NCI-H748 treated with DMSO at 0.1 percent for 48 hours (cell line): ENCODE results near the gene FHOD1.

ENCODE experiments used
- DNase-seq: peaks from one replicate; lab custom pipeline; 2025; lab: John Stamatoyannopoulos, UW

The FHOD1 gene

GRCh38 chr16:67277294-67277998 is 30.2 kb upstream of the FHOD1 start:
- DNase-seq: no peak

DNA sequence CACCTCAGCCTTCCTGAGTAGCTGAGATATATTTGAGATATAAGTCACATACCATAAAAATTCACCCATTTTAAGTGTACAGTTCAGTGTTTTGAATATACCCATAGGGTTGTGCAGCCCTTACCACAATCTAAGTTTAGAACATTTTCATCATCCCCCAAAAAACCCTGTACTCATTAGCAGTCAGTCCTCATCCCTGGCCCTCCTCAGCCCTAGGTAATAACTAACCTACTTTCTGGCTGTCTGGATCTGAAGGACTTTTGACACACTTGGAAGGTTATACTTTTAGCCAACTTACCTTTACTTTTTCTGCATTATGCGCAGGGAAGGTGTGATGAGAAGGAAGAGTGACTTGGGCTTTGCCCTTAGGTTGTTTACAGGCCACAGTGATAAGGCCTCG is 28.0 kb upstream of the FHOD1 start:
- DNase-seq: no peak

- DNase-seq: no peak
Measured at GRCh38 chr16:67271446-67271845, 24.2 kb upstream of the FHOD1 start.

DNA sequence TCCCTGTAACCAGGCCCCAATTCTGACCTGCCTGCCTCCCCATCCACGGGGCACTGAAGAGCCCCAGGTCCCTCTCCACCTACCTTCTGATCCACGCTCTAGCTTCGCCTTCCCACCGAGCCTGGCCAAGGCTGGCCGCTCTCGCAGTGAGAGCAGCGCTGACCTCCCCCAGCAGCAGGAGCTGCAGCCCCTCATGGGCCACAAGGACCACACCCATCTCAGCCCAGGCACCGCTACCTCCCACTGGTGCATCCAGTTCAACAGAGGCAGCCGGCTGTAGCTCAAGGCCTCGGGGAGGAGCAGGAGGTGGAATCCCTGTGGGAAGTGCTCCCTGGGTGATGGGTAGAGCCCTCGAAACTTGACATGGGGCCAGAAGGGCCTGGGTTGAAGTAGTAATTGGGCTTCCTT is 23.7 kb upstream of the FHOD1 start:
- DNase-seq: no peak

DNA sequence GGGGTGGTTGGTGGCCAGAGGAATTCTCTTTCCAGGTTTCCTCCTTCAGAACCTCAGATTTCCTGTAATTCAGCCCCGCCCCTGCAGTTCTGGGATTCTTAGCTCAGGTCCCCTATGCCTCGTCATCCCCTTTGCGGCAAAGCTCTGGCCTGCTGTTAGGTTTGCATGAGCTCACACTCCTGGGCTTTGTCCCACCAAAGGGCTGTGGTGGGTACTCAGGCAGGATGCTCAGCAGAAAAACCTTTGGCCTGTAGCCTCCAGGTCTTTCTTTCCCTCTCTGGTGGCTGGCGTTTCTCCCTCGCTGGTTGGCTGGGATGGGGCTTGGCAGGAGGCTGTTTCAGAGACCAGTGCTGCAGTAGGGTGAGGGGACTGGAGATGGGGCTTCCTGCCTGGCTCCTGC is 22.5 kb upstream of the FHOD1 start:
- DNase-seq: no peak

DNA sequence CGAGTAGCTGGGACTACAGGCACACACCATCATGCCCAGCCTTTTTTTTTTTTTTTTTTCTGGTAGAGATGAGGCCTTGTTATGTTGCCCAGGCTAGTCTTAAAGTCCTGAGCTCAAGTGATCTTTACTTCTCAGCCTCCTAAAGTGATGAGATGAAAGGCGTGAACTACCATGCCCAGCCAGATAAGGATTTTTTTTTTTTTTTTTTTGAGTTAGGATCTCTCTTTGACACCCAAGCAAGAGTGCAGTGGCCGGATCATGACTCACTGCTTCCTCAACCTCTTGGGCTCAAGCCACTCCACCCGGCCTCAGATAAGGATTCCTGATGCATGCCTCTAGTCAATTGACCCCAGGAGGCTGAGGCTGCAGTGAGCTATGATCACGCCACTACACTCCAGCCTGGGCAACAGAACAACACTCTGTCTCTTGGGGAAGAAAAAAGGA is 20.9 kb upstream of the FHOD1 start:
- DNase-seq: no peak

DNA sequence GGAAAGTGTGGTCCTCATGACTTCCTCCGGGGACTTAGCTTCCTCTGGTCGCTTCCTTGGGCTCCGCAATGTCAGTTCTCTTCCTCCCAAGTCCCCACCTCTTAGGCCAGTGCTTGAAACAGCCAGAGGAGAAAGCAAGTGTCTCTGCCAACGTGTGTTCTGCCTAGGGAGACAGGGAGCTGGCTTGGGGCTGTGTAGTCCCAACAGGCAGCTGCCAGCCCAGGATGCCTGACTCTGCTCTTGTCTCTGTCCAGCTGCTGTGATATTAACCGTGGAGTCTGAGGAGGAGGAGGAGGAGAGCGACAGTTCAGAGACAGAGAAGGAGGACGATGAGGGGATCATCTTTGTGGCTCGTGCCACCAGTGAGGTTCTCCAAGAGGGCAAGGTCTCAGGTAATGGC is 18.6 kb upstream of the FHOD1 start:
- no peak for DNase-seq

- no peak for DNase-seq
Measured at GRCh38 chr16:67264866-67265265, 17.6 kb upstream of the FHOD1 start.

DNA sequence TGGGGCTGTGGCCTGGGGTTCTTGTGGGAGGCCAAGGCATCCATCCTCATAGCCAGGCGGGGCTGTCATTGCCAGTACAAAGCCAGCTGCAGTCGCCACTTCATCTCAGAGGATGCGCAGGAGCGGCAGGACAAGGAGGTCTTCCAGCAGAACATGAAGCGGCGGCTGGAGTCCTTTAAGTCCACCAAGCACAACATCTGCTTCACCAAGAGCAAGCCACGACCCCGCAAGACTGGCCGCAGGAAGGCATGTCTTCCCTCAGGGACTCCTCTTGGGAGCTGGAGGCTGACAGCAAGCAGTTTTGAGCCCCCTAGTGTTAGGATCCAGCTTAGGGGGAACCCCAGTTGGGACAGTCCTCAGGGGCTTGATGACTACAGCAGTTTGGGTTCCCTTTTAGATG is 17.0 kb upstream of the FHOD1 start:
- DNase-seq: no peak

- DNase-seq: no peak
Measured at GRCh38 chr16:67263201-67263600, 15.9 kb upstream of the FHOD1 start.

- DNase-seq: no peak
Measured at GRCh38 chr16:67260426-67261063, 13.3 kb upstream of the FHOD1 start.

GRCh38 chr16:67259705-67260104 is 12.4 kb upstream of the FHOD1 start:
- no peak for DNase-seq

GRCh38 chr16:67258161-67258835 is 11.0 kb upstream of the FHOD1 start:
- no peak for DNase-seq

DNA sequence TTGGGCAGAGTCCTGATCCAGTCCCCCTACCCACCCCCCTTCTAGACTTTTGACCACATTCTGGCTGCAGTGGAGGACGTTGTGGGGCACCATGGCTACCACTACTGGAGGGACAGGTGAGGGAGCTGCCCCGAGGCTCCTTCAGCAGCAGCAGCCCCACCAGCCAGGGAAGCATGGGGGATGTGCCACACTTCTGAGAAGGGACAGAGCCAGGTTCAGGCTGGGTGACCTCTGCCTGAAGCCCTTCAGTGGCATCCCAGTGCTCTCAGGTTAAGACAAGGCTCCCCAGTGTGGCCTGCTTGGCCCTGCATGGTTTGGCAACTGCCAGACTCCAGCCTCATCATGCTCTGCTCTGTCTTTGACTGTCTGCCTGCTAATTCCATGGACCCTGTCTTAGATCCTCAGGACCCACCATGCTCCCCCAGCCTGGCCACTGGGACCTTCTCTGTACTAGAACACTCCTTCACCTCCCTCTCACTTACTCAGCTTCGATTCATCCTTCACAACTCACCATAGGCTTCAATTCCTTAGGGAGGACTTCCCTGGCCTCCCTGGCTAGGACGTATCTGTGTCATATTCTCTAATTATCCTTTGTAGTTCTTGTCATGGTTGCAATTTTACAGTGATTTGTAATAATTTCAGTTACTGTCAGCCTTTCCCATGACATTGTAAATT is 10.3 kb upstream of the FHOD1 start:
- no peak for DNase-seq

DNA sequence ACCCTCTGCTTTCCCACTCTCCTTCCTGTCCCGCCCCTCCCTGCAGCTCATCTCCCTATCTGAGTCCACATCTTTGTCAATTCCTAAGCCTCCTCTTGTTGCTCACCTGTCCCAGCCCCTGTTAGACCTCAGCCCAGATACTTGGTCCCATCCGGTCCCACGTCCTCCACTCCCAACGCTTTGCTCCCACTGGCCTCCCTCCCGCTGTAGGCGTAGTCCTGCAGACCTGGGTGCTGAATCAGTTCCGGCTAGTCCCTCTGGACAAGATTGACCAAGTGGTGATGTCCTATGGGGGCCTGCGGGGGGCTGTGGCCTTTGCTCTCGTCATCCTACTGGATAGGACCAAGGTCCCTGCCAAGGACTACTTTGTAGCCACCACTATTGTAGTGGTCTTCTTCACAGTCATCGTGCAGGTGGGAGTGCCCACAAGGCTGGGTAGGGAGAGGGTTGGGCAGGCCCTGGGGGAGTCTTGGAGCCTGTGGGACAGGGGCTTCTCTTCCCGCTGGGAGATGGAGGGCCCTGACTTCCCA is 9.5 kb upstream of the FHOD1 start:
- DNase-seq: no peak

DNA sequence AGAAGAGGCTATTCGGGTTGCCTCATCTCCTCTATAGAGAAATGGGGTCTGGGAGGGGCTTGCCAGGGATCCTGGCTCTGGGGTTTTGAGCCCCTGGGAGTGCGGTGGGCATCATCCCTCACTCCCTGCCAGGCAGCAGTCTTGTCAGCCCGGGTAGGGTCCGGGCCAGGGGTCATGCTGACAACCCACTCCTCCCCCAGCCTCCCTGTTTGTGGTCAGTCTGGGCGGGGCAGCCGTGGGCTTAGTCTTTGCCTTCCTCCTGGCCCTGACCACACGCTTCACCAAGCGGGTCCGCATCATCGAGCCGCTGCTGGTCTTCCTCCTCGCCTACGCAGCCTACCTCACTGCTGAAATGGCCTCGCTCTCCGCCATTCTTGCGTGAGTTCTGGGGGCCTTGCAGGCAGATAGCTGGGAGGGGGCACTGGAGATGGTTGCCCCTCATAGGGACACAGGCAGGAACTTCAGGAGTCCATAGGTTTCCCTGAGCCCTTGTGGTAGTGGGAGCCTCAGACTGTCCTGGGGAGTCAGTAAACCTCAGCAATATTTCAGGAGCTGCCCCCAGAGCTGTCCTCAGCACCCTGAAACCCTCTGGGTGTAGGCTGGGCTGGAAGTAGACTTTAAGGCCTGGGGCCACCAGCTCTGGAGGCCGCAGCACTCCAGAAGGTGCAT is 8.4 kb upstream of the FHOD1 start:
- DNase-seq: no peak

GRCh38 chr16:67254801-67255552 is 7.7 kb upstream of the FHOD1 start:
- DNase-seq: no peak

DNA sequence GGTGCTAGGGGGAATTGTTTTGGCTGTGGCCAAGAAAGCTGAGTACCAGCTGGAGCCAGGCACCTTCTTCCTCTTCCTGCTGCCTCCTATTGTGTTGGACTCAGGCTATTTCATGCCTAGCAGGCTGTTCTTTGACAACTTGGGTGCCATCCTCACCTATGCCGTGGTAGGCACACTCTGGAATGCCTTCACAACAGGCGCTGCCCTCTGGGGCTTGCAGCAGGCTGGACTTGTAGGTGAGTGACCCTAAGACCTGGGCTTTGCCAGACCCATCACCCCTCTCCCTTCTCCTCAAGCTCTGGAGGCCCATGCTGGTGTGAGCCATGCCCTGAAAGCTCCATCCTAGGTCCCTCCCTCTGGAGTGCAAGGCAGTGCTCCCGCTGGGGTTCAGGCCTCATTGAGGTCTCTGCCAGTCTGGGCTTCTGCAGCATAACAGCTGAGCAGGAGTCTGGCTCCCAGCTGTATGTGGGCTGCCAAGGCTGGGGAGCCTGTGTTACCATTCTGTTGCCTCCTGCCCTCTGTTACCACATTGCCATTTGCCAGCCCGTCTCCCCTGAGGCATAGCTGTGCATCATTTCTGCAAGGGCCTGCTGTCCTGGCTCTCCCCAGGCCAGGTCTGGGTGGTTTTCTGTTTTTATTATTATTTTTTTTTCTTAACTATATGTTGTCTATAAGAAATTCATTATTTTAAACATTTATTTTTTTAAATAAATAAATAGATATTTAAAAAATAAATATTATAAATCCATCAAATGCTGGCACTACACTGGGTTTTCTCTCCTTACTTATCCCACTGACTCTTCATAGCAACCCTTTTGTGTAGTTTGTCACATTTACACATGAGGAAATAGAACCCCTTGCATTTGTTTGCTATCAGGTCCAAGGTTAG is 5.6 kb upstream of the FHOD1 start:
- DNase-seq: no peak

- no peak for DNase-seq
Measured at GRCh38 chr16:67250045-67250327, 2.7 kb upstream of the FHOD1 start.
